AG10803 (cell line): ENCODE measurements around the gene LAMC3.

ENCODE experiments used
- DNase-seq: peaks from one replicate; pipeline ENCODE4 v3.0.0; 2010; ENCODE audit warnings: low read depth
- H3K4me3 ChIP-seq: 2 replicates; pipeline ENCODE4 v1.5.1; 2011; ENCODE audit warnings: mild to moderate bottlenecking, low read length, control low read depth
- TF ChIP-seq, protein P1 (sequence below): conservative IDR thresholded peaks from 2 replicates; pipeline ENCODE4 v1.5.1; 2011; ENCODE audit warnings: mild to moderate bottlenecking, low read length, control low read depth, inconsistent platforms

LAMC3 gene

DNA sequence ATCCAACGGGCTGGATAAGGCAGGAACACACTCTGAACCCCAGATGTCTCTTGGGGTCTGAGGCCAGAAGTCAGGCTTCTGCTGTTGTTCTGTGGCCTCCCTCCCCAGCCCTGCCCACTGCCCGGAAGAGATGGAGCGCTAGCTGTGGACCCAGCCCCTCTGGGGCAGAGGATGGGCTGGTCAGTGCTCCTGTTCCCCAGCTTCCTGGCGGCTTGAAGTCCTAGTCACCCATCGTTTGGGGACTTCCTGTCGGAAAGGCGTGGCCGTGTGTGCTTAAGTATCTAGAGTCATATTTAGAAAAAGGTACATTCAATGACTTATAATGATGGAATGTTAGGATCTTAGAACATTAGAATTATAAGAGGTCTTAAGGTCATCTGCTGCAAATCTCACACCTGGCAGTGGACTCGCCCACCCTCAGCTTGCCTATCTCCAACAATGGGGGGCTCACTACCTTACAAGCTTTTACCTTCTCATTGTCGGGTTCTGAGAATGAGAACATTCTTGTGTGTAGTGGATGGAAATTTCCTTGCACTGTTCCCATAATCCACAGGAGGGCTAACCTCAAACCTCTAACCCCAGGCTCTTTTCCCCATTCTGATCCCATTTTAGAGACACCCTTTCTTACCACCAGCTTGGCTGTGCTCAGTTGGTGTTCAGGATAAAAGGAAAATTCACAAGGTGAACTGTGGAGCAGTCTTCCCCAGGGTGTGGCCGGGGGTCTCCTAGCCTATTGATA lies 74.0 kb downstream of the LAMC3 start:
- TF ChIP-seq, protein P1, sequence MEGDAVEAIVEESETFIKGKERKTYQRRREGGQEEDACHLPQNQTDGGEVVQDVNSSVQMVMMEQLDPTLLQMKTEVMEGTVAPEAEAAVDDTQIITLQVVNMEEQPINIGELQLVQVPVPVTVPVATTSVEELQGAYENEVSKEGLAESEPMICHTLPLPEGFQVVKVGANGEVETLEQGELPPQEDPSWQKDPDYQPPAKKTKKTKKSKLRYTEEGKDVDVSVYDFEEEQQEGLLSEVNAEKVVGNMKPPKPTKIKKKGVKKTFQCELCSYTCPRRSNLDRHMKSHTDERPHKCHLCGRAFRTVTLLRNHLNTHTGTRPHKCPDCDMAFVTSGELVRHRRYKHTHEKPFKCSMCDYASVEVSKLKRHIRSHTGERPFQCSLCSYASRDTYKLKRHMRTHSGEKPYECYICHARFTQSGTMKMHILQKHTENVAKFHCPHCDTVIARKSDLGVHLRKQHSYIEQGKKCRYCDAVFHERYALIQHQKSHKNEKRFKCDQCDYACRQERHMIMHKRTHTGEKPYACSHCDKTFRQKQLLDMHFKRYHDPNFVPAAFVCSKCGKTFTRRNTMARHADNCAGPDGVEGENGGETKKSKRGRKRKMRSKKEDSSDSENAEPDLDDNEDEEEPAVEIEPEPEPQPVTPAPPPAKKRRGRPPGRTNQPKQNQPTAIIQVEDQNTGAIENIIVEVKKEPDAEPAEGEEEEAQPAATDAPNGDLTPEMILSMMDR, result no peak
- H3K4me3 ChIP-seq, result no peak overlapping the region
- DNase-seq, result no peak

DNA sequence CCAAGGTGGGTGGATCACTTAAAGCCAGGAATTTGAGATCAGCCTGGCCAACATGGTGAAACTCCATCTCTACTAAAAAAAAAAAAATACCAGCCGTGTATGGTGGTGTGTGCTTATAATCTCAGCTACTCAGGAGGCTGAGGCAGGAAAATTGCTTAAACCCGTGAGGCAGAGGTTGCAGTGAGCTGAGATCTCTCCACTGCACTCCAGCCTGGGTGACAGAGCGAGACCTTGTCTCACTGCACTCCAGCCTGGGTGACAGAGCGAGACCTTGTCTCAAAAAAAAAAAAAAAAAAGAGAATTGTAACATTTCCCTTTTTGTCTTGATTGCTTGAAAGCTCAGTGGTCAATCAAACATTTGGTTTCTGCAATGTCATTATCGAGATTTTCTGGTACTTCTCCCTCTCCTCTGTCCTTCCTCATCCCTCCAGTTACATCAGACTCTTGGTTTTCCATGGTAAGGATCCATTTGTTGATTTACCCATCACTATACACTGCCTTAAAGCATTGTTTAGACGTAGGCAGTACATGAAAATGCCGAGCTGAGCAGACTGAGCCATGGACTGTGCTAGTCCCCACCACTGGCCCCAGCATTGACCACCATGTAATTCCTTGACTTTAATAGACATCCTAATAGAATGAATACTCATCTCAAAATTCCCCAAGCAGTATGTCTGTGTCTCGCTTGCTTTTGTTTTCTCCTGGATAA lies 75.8 kb downstream of the LAMC3 start:
- TF ChIP-seq, protein P1, result no peak
- no peak overlapping the region for H3K4me3 ChIP-seq
- no peak for DNase-seq

DNA sequence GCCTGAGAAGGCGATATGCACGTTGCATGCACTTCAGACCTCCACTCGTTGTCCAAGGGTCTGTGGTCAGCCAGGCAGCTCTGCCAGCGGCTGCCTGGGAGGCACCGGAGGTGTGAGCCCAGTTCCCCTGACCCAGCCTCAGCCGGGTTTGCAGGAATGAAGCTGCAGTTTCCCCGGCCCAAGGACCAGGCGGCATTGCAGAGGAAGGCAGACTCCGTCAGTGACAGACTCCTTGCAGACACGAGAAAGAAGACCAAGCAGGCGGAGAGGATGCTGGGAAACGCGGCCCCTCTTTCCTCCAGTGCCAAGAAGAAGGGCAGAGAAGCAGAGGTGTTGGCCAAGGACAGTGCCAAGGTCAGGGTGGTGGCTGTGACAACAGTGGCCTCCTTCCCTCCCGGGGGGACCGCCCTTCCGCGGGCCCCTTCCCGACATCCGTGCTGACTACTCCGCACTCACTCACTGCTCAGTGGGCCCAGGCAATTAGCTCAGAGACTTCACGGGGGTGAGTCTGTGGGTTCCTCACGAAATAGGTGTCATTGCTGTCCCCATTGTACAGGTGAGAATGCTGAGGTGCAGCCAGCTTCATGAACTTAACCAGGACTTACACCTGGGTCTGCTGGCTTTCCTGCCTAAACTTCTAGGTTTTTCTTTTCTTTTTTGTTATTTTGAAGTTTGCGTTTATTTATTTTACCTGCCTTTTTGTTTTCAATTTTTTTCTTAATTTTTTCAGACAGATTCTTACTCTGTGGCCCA lies 76.6 kb downstream of the LAMC3 start:
- H3K4me3 ChIP-seq, result no peak overlapping the region
- DNase-seq, result no peak
- TF ChIP-seq, protein P1, result no peak

DNA sequence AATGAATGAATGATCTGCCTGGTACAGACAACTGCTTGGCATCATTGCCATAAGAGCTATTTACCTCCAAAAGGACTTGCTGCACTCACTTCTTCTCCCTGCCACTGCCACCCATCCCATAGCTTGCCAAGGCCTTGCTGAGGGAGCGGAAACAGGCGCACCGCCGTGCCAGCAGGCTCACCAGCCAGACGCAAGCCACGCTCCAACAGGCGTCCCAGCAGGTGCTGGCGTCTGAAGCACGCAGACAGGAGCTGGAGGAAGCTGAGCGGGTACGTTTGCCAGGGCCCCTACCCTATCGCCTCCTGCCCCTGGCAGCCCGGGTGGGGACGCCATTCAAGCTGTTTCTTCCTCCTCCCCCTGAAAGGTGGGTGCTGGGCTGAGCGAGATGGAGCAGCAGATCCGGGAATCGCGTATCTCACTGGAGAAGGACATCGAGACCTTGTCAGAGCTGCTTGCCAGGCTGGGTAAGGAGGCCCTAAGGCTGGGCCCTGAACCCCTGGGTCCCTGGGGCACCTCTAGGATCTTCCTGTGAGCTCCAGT lies 78.5 kb downstream of the LAMC3 start:
- DNase-seq, result no peak
- TF ChIP-seq, protein P1, result no peak
- no peak overlapping the region for H3K4me3 ChIP-seq

DNA sequence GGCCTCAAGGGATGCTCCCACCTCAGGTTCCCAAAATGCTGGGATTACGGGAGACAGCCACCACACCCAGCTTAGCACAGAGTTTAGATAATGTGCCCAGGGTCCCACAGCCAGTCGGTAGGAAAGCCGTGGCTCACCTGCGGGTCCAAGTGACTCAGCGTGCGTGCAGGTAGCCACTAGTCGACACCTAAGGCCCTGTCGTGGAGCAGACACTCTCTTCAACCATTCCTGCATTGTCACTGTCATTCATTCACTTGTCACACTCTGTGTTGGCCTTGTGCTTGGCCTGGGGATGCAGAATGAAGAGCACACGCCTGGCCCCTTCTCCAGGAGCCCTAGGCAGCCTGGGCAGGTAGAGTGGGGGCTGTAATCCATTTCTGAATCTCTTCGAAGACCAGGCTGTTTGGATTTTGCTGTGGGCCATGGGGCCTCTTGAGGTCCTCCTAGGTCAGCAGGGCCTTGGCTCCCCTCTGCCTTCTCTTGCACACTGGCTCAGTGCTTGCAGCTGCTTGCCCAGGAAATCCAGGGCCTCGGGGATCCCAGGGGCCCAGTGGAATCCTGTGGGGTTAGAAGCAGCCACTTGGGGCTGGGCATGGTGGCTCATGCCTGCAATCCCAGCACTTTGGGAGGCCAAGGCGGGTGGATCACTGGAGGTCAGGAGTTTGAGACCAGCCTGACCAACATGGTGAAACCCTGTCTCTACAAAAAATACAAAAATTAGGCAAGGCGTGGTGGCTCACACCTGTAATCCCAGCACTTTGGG lies 81.2 kb downstream of the LAMC3 start:
- no peak for DNase-seq

DNA sequence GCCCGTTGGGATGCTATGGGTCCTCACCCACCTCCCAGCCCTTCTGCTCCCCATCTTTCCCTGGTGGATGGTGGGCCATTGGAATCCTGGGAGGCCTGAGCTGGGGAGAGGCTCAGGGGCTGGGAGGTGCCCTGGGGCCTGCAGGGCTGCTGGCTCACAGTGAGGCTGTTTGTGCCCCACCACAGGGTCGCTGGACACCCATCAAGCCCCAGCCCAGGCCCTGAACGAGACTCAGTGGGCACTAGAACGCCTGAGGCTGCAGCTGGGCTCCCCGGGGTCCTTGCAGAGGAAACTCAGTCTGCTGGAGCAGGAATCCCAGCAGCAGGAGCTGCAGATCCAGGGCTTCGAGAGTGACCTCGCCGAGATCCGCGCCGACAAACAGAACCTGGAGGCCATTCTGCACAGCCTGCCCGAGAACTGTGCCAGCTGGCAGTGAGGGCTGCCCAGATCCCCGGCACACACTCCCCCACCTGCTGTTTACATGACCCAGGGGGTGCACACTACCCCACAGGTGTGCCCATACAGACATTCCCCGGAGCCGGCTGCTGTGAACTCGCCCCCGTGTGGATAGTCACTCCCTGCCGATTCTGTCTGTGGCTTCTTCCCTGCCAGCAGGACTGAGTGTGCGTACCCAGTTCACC lies 82.5 kb downstream of the LAMC3 start:
- no peak overlapping the region for H3K4me3 ChIP-seq
- no peak for DNase-seq
- TF ChIP-seq, protein P1, result no peak

More for the DNA sequence above, 81.2 kb downstream of the LAMC3 start:
- H3K4me3 ChIP-seq, result no peak overlapping the region
- TF ChIP-seq, protein P1, result no peak
